ENCODE results near the gene CD83.

The CD83 gene

DNA sequence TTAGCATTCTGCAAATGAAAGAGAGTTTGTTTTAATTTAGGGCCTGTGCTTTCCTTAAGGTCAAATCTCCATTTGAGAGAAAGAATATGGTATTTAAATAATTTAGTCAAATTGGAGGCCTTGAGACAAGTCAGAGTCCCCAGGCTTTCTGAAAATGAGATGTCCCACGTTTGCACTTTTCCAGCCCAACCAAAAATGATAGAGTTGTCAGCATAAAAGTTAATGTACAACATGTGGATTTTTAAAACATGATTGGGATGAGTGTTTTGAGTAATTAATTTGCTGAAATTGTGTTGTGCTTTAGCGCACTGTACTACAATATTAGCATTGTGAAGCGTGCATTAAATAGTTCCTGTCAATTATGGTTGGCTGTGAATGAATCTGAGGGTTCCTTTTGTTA lies 10.0 kb downstream of the CD83 start:
- DNase-seq, result no peak

DNA sequence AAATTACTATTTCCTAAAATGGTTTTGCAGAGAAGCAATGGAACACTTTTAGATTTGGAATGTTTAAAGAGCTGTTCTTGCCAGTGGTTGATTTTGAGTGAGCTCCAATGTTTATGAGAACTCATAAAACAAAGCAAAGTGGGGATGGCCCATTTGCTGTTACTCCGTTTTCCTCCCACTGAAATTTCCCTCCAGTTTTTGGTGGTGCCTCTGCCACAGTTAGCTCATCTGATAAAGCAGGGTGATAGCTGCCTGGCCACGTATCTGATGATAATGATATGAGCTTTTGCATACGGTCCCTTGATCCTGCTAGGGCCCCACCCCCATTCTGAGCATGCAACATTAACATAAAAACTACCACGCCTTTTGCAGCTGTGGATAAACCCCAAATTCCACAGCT lies 10.4 kb downstream of the CD83 start:
- DNase-seq, result no peak

GRCh38 chr6:14128746-14129145 lies 11.2 kb downstream of the CD83 start:
- DNase-seq, result no peak

DNA sequence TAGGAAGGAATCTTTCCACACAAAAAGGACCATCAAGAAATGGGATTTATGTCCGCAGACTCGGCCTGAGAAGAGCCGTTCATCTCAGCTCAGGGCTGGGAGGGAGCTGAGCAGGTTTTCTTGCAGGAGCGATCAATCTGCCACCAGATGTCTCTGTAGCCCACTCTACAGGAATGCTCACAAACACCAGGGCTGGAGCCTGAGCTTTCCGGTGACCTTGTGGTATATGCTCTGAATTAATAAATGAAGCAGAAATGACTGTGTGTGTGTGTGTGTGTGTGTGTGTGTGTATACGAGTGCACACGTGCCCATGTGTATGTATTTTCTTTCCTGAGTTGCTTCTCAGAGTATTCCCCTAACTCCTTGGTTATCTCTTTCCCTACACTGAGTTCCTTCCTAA lies 12.0 kb downstream of the CD83 start:
- no peak for DNase-seq

DNA sequence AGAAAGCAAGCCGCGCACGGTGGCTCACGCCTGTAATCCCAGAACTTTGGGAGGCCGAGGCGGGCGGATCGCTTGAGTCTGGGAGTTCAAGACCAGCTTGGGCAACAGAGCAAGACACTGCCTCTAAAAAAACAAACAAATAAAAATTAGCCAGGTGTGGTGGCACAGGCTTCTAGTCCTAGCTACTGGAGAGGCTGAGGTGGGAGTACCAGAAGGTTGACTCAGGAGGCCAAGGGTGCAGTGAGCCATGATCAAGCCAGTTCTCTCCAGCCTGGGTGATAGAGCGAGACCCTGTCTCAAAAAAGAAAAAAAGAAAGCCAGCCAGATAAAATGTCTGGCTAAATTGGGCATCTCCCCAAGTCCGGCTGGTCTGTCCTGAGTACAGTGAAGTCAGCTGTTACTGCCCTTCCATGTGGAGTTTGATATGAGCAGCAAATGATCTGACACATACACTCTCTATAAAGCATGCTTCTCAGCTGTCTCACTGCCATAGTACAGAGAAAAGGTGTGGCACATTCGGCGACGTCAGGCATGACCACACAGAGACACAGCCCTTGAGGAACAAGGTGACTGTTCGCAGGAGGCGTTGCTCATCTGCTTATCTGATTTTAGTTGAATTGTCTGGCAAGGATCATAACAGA lies 13.0 kb downstream of the CD83 start:
- no peak for DNase-seq

DNA sequence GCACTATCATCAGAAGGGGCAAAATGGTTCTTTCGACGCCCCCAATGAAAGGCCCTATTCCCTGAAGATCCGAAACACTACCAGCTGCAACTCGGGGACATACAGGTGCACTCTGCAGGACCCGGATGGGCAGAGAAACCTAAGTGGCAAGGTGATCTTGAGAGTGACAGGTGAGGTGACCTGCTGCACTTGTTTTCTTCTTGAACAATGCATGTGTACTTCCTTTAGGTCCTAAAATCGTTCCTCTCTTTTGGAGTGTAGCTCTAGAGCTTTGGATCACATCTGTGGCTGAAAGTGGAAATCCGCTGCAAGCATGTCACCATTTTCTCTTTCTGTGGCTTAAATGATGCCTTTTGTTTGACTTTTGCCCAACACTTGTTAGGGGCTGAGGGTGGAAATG lies 14.0 kb downstream of the CD83 start:
- DNase-seq, result no peak

GRCh38 chr6:14132244-14132920 lies 14.8 kb downstream of the CD83 start:
- no peak for DNase-seq

- no peak for DNase-seq
These were observed 15.3 kb downstream of the CD83 start for GRCh38 chr6:14132921-14133275.

DNA sequence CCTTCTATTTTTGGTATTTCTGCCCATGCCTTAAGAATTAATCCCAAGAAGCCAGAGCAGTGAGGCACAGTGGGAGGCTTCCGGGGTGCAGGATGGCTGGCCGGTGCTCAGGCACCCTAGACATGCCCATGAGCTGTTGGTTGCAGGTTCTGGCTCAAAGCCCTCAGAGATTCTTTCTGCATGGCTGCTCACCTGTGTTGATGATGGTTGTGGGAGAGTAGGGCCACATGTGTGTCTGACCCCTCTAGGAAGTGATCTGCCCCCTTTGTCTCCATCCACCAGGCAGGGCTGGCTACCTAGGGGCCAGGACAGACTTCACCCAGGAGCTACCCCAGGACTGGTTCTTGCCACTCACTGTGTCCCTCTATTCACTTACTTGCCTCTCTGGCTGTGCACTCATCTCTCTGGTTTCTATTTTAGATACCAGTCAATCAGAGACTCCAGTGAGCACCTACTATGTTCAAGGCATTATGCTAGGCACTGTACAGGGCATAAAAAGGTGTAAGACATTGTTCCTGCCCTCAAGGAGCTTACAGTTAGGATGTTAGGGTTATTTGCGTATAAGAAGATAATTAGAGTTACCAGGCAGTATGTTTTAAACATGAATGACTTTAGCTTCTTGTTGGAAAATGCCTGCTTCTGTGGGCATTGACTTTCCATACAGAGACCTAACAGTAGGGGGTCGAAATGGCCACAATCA lies 16.8 kb downstream of the CD83 start:
- DNase-seq, result no peak

DNA sequence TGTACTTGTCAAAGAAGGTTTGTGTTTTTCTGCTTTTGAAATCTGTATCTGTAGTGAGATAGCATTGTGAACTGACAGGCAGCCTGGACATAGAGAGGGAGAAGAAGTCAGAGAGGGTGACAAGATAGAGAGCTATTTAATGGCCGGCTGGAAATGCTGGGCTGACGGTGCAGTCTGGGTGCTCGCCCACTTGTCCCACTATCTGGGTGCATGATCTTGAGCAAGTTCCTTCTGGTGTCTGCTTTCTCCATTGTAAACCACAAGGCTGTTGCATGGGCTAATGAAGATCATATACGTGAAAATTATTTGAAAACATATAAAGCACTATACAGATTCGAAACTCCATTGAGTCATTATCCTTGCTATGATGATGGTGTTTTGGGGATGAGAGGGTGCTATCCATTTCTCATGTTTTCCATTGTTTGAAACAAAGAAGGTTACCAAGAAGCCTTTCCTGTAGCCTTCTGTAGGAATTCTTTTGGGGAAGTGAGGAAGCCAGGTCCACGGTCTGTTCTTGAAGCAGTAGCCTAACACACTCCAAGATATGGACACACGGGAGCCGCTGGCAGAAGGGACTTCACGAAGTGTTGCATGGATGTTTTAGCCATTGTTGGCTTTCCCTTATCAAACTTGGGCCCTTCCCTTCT lies 18.4 kb downstream of the CD83 start:
- no peak for DNase-seq

- DNase-seq, result no peak
These were observed 21.2 kb downstream of the CD83 start for GRCh38 chr6:14138701-14139215.

DNA sequence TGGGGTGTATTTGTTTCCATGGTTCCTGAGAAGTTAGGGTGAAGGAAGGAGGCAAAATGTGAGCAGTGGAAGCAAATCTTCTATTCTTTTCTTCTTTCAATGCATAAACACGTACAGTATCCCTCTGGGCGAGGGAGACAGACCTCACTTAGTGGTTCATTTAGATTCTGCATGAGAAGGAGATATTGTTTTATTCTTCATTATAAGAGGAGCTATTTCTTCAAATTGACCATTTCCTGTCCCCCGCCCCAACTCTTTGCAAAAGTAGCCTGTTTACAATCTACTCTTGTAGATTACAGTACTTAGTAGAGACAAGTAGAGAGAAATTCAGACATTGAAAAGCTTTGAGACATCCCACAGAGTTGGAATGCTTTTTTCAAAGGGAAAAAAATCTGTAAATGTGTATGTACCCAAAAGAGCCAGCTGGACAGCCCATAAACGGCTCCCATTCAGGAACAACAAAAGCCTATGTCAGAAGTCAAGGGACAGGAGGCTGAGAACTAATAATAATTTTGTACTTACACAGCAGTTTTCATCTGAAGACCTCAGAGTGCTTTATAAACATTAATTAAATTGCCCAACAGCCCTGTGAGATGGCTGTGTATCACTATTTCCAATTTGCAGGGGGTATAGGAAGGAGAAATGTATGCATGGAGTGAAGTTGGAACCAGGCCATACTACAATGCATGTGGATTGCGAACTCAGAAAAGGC lies 23.9 kb downstream of the CD83 start:
- no peak for DNase-seq

DNA sequence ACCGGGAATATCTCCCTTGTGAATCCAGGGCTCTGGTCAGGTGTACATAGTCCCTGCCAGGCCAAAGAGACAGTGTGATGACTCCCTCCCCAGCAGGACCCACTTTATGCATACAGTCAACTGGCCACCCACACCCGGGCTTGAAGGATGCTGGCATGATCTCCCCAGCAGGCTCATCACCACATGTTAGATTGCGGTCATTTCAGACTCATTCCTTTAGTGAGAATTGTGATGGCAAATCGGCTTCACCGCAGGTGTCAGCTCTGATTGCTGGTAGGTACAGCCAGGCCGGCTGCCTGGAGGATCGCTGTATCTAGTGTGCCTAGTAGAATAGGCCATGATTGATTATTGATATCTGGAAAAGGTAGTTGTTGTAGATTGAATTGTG lies 24.5 kb downstream of the CD83 start:
- DNase-seq, result no peak

- DNase-seq, result no peak
These were observed 25.1 kb downstream of the CD83 start for GRCh38 chr6:14142511-14143223.

- no peak for DNase-seq
These were observed 25.7 kb downstream of the CD83 start for GRCh38 chr6:14143305-14143704.

GRCh38 chr6:14144678-14145113 lies 27.1 kb downstream of the CD83 start:
- DNase-seq, result peak; percentile 9

DNA sequence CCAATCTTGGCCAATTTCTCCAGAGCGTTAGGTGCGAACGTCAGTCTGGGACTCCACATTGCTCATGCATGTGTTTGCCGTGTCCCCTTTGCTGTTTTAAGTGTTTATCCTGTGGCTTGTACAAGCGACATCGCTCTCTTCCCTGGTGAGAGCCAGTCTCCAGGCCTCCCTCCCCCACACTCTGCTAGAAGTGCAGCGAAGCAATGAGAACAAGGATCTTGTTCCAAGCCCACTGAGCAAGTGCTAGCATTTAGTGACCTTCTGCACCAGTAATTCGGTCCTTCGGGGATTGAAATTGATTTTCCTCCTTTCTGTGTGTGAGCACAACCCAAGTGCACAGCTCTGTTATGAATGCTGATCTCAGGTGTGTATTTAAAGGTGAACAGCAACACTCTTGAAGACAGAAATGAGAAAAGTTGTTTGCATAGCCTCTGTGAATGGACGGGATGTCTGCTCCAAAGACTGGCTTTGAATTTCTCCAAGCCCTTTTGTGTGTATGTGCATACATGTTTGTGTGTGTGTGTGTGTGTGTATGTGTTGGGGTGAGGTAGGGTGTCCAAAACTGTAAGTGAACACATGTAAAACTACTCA lies 29.0 kb downstream of the CD83 start:
- DNase-seq, result no peak

DNA sequence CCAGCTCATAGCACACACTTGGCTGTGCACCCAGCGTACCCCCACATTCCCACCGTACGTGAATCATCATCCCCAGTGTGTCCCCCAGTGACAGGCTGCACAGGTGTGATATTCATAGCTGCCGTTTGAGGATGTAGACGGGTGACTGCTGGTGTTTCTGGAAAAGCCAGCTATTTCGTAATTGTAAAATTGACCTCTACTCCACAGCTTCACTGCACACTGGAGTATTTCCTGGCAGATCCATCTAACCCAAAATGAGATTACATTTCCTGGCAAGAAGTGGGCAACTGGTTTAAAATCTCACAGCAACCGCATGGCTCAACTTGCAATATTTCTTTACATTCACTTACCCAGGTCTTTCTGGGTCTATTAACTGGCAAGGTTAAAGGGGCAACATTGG lies 30.3 kb downstream of the CD83 start:
- DNase-seq, result no peak

- DNase-seq, result no peak
These were observed 30.9 kb downstream of the CD83 start for GRCh38 chr6:14148471-14148870.

- no peak for DNase-seq
These were observed 31.6 kb downstream of the CD83 start for GRCh38 chr6:14149053-14149738.

- no peak for DNase-seq
These were observed 32.2 kb downstream of the CD83 start for GRCh38 chr6:14149739-14150130.

Data from NCI-H2081 treated with DMSO at 0.1 percent for 48 hours (cell line).